GM21423 (cell line): Measurements from ENCODE around the gene MAN1C1.
"Not testable (repeated sequence)": the region's sequence is repeated elsewhere in the genome, so short reads cannot be mapped to it uniquely, and the experiment has no call there.

Experiments used
- ATAC-seq: cut with Tn5 transposase; IDR thresholded peaks from one replicate; pipeline ENCODE4 v1.9.1; 2021; ENCODE audit warnings: mild to moderate bottlenecking, moderate library complexity; ENCODE audit not compliant: unreplicated experiment

The MAN1C1 gene

DNA sequence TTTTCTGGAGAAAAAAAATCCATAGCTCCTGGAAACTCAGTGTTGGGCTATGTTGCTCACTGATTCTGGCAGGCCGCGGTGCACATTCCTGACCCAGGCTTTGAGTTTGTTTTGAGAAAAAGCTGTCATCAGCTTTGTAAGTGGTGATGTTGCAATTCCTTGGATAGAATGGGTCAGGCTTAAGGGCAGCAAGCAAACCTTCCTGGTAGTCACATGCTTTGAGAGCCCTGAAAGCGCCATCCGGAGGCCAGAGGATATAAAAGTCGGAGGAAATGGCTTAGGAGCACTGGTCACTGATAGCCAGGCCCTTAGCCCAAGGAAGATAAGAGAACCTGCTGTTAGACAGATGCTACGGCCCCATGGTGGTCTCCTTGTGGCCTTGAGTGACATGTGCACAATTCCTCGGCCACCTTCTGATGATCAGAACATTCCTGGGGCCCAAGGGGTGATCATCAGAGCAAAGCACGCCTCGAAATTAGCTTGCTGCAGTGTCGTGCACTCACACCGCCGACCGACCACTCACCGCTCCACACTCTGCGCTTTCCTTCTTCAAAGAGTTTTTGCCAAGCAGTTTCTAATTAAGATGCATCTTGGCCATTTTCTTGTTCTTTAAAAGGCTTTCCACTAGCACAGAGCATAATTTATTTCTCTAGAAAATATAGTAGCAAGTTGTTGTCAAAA is 78.6 kb downstream of the MAN1C1 start:
- no peak for ATAC-seq

DNA sequence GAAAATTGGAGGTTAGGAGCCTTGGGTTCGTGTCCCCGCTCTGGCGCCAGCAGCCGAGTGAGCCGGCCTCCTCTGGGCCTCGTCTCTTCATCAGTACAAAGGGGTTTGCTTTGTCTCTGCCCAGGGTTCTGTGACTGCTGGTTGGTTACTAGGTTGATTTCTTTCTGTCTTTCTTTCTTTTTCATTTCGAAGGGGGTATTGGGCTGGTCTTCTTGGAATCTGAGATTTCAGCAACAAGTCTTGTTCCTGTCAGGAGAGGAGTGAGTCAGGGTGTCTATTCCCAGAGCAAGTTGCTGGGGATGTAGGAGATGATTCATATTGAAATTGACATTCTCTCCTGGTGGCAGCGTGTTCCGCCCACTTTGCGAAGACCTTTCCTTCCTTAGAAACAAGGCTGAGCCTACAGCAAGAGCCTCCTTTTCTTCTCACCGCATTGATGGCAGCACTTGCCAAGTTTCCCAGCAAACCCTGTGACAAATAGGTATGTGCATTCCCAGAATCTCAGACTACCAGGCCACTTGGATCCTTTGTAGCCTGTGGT is 79.2 kb downstream of the MAN1C1 start:
- ATAC-seq = no peak

GRCh38 chr1:25696643-25697042 is 80.1 kb downstream of the MAN1C1 start:
- ATAC-seq = not testable (repeated sequence)

DNA sequence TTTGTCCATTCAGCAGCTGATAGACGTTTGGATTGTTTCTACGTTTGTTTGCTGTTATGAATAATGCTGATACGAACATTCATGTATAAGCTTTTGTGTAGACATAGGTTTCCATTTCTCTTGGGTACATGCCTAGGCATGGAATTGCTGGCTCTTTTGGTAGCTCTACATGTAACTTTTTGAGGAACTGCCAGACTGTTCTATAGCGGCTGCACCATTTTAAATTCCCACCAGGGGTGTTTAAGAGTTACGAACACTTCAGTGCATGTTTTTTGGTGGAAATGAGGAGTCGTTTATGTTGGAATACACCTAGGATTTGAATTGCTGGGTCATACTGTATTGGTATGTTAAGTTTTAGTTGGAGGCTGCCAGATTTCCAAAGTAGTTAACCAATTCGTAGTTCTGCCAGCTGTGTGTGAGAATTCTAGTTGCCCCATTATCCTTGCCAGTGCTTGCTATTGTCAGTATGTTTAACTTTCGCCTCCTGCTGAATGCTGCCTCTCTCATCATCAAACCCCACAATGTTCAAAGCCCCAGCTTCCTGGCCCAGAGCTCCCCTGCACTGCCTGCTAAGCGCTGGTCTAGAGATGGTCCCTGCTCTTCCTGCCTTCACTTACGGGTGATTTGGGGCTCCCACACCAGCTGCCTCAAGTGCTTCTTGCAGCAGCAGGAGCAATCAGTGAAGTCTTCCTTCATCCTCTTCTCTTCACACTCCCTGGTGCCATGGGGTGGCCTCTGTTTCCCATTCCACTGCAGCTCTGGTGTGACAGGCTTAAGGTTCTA is 81.0 kb downstream of the MAN1C1 start:
- ATAC-seq = no peak

- no peak for ATAC-seq
These were observed 81.7 kb downstream of the MAN1C1 start for GRCh38 chr1:25698252-25698651.

GRCh38 chr1:25699059-25699458 is 82.5 kb downstream of the MAN1C1 start:
- ATAC-seq = not testable (repeated sequence)

GRCh38 chr1:25699500-25700143 is 83.0 kb downstream of the MAN1C1 start:
- ATAC-seq = no peak

- ATAC-seq = no peak
These were observed 83.5 kb downstream of the MAN1C1 start for GRCh38 chr1:25700144-25700523.

DNA sequence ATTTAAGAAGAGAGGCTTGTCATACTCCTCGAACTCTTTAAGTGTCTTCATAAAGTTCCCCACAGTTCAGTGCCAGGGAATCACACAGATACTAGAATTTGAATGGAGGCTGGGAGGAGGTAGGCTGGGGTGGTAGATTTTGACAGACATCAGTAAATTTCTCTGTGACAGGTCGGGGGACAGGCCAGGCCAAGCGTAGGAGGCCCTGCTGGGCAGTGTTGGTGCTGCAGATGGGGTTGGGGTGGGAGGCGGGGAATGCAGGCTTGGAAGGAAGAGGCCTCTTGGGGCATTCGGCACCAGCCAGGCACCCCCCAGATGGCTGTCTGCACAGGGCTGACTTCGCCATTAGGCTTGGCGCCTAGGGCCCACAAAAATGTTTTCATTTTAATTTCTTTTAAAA is 84.0 kb downstream of the MAN1C1 start:
- no peak for ATAC-seq

GRCh38 chr1:25701030-25701785 is 84.6 kb downstream of the MAN1C1 start:
- no peak for ATAC-seq

GRCh38 chr1:25702101-25702775 is 85.6 kb downstream of the MAN1C1 start:
- ATAC-seq = no peak

GRCh38 chr1:25703041-25703440 is 86.5 kb downstream of the MAN1C1 start:
- ATAC-seq = no peak

- ATAC-seq = no peak
These were observed 87.2 kb downstream of the MAN1C1 start for GRCh38 chr1:25703671-25704266.

GRCh38 chr1:25704267-25704691 is 87.7 kb downstream of the MAN1C1 start:
- no peak for ATAC-seq

GRCh38 chr1:25705699-25706098 is 89.1 kb downstream of the MAN1C1 start:
- ATAC-seq = no peak

DNA sequence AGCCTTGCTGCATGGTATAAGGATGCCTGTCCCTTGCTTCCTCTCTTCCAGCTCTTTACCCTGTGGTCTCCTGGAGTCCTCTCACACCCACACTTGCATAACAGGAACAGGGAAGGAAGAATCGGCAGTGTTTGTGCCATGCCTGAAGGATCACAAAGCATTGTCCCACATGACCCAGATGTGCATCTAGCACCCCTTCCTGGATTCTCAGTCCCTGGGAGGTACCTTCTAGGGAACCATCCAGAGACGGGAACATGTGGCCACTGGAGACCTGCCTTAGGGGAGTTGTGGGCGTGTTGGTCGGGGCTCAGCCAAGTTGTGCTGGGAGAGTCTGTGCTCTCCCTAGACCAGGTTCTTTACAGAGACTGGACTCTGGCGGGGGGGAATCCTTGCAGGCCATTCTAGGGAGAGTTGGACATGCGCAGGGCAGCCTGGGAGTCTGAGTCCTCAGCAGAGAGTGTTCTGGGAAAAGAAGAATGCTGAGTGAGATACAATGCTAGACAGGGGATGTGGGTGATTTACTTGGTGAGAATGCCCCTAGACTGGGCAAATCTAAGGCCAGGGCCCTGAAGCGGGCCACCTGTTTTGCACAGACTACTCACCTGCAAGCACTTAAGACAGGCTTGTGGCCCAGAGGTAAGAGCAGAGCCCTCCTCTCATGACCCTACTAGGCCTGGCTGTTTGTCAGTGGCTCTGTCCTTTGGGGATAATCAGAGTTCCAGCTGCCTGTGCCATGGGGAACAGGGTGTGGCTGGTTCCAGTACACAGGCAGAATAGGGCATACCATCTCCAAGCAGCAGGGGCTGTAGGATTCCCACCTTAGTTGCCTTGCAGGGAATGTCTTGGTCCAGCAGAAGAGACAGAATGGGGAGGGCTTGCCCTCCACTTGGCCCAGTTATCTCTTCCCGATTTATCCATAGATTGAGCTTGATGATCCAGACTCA is 89.8 kb downstream of the MAN1C1 start:
- ATAC-seq = no peak

DNA sequence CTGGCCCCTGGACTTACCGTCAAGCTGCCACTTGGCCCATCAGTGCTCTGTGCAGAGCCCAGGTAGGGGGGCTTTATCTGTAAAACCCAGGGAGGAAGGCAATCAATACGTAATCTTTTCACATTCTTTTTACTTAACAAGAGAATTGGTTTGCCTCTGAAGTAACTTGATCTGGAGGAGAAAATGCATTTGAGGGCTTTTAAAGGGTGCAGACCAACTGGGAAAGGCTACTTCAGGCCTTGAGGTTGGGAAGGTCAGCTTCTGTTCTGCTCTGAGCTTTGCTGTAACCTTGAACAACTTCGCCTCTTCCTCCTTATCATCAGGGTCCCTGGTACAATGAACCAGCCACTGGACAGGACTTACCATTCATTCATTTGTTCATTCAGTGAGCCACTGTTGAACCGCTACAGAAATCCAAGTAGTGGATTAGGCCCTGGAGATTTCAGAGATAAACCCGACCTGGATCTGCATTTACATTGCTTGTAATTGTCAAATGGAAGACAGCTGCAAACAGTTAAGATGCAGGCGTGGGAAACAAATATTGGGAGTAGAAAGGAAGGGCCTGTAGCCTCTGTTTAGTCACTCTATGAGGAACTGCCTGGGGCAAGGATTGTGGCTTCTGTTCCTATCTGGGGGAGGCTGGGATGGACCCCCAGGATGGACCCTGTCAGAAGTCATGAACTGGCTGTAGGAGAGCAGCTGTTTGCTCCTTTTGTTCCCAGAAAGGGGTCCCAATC is 90.9 kb downstream of the MAN1C1 start:
- no peak for ATAC-seq
